NCI-H2227 (cell line): ENCODE data around the gene MIA3.
A peak's percentile ranks its signal among the peaks of the same experiment; 100 is the strongest.

ENCODE experiments used
- DNase-seq: peaks from one replicate; lab custom pipeline; 2025; ENCODE audit not compliant: unreplicated experiment; lab: John Stamatoyannopoulos, UW

Gene MIA3

DNA sequence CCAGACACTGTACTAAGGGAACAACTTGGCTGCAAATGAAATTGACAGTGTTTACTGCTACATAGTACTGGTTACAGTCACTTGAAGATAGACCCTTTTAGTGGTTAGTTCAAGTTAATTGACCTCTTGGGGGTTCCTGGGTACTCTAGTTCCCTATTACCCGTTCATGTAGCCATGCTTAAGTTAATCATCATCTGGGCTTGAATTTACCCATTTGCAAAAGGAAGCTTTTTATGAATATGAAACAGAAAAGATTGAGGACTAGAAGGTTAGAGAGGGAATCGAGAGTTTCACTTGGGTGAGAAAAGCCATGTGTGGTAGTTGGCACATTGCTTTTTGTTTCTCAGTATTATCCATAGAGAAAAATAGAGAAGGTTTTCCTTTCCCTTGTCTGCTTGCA lies 2.7 kb downstream of the MIA3 start:
- no peak for DNase-seq

GRCh38 chr1:222622765-222623164 lies 4.9 kb downstream of the MIA3 start:
- no peak for DNase-seq

GRCh38 chr1:222623458-222623857 lies 5.6 kb downstream of the MIA3 start:
- DNase-seq = no peak

- no peak for DNase-seq
Observed at GRCh38 chr1:222624214-222624613, 6.3 kb downstream of the MIA3 start.

DNA sequence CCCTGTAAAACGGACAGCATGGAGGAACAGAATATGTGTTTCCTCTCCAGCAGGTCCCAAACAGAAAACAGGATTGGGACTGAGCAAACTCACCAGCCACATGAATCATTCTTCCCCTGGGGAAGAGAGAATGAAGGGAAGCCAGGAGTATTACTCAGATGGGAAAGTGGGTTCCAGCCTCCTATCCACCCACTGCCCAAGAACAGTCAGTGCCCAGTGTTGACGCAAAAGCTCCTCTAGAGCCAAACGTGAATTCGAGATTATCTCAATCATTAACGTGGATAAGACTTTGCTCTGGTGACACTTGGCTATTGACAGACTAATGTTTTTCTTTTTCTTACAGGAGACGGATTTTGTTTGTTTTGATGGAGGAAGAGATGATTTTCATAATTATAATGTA lies 9.3 kb downstream of the MIA3 start:
- DNase-seq = no peak

GRCh38 chr1:222629921-222630535 lies 12.1 kb downstream of the MIA3 start:
- no peak for DNase-seq

- DNase-seq = no peak
Observed at GRCh38 chr1:222631611-222632208, 13.8 kb downstream of the MIA3 start.

DNA sequence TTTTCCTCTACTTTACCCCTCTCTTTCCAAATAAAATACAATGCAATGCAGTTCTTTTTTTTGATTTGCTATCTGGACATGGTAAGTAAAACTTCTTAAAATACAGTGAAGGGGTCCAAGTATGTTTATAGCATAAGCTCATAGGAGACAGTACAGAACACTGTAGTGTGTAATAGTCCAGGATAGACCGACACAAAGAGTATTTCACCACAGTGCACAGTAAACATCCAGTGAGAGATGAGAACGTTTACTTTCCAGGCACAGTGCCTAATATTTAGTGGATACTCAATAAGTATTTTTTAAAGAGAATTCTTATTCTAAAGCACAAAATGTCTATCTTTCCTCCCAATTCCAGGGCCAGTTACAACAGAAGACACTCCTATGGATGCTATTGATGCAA lies 14.9 kb downstream of the MIA3 start:
- no peak for DNase-seq

DNA sequence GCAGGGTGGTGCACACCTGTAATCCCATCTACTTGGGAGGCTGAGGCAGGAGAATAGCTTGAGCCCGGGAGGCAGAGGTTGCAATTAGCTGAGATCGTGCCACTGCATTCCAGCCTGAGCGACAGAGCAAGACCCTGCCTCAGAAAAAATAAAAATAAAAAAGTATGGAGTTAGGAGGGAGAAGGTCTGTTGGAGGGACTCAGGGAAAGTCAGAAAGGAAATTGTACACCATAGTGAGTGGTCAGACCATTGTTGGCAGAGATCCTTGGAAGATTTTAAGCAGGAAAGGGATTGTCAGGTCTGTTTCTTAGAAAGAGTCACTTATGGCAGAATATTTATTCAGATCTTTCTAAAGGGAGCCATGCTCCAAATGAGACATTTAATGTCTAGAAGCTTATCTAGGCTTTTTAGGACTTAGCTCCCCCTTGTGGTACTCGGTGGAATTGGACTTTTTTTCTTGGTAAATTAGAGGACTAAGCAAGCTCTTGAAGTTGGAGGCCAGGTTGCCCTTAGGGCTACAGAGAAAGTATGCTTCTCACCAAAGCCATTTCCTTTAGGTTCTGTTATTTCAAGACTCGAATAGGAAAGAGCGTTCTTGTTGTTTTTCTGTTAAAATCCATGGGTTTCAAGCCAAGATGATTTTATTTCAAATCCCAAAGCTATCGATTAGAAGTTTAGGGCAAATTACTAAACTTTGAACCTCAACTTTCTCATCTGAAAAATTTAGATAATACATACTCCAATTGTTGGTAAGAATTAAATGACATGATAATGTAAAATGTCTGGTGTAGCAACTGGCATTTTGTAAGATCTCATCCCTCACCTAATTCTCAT lies 16.5 kb downstream of the MIA3 start:
- peak; percentile 95 for DNase-seq

DNA sequence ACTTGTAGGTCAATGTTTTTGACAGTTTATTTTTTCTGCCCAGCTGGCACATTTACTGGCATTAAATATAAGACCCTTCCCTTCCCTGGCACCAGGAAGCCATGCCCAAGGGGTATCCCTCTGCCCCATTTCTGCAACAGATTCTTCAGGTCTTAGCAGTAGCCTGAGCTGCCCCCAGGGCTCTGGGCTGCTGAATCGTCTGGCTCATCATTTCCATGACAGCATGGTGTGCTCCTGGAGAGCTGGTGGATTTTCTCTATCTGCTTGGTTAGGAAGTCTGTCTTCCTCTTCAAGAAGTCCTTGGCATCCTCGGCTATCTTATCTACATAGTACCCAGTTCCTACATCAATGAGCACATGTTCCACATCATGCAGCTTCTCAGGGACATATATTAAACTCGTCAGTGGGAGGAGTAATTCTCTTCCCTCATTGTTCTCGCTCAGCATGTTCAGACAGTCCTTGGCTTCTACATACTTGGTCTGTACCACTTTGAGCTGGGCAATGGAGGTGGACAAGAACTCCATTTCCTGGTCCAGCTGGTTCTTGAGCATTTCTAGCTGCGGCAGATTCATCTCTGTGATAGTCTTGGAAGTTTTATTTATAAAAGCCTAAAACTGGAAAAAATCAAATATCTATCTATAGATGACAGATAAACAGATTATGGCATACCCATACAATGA lies 23.5 kb downstream of the MIA3 start:
- DNase-seq = peak; percentile 68

DNA sequence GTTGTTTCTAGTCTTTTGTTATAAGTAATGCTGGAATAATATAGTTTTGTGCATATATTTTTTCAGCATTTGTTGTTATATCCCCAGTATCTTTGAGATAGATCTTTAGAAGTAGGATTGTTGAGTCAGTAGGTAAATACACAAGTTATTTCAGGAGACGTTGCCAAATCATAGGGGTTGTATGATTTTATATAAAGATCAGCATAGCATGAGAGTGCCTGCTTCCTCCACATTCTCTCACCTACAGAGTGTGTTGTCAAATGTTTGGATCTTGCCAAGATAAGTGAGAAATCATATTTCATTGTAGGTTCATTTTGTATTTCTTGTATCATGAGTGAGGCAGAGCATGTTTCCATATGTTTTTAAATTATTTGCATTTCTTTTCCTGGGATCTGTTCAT lies 24.6 kb downstream of the MIA3 start:
- DNase-seq = no peak

DNA sequence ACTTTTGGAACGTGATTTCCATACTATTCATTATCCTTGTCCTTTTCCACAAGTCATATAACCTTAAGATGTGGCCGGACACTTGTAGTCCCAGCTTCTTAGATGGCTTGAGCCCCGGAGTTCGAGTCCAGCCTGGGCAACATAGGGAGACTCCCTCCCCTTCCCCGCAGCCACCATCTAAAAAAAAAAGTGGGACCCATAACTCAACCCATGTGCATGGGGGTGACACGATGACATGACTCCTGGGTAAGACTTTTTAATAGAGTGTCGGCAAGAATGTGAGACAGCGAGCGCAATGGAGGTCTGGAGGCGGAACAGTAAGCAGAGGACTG lies 25.7 kb downstream of the MIA3 start:
- peak; percentile 77 for DNase-seq

GRCh38 chr1:222643938-222644635 lies 26.2 kb downstream of the MIA3 start:
- DNase-seq = peak; percentile 99

DNA sequence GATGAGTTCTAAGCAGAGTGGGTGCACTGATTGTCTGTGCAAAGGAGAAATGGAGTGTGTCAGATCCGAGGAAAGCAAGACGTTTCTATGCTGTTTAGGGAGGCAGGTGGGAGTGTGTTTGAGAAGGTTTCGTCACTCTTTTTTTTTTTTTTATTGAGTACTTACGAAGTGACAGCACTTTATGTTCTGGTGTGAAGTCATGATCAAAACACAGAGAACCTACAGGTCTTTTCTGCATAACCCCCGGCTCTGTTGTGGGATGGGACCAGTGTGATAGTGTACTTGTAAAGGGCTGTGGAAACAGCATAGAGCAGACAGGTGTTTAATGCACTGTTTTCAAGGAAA lies 26.7 kb downstream of the MIA3 start:
- DNase-seq = no peak

GRCh38 chr1:222652676-222653075 lies 34.8 kb downstream of the MIA3 start:
- no peak for DNase-seq

DNA sequence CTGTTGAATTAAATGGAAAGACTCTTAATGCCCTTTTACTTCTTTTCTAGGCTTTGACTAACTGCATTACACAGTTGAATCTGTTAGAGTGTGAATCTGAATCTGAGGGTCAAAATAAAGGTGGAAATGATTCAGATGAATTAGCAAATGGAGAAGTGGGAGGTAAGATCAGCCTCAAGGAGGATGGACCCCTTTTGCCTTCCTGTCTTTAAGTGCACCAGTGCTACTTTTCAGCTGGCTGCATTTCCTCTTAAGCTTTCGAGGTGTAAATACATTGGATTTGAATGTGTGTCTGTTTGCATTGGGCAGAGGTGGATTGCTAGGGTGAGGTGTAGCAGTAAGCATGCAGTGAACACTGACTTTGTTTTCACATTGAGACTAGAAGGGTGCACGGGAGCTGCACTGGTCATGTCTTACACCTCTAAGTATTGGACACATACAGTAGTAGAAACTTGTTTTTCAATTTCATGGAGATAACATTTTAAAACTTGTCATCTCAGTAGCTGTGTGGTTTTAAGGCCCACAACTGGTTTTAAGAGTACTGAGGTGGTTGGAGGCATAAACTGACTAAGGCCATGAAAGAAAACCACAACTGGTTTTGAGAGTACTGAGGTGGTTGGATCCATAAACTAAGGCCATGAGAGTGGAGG lies 35.4 kb downstream of the MIA3 start:
- no peak for DNase-seq

GRCh38 chr1:222654849-222655248 lies 37.0 kb downstream of the MIA3 start:
- DNase-seq = no peak

DNA sequence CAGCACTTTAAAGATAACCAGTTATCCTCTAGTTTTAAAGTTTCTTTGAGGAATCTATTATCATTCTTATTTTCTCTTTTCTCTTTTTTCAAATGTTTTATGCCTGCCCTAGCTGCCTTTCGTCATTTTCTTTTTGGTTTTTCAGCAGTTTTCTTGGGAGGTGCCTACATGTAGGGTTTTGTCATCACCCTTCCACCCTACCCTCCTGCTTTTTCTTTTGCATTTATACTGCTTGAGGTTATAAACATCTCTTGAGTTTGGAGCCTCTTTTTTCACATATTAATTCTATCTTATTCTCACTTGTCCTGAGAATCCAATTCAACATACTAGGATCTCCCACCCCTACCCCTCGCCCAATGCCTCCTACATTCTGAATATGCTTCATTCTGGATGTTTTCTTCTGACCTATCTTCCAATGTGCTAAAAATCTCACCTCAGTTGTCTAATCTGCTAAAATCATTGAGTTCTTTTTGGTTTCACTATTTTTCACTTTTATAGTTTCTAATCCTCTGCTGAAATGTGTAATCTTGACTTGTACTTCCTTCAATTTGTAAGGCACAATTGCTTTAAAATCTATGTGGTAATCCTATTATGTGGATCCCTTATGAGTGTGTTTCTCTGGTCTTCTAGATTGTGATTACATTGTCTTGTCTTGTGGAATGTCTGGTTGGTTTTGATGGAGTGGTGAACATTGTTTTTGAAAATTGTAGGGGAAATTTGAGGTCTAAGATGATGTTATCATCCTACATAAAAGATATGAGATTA lies 38.7 kb downstream of the MIA3 start:
- DNase-seq = no peak

DNA sequence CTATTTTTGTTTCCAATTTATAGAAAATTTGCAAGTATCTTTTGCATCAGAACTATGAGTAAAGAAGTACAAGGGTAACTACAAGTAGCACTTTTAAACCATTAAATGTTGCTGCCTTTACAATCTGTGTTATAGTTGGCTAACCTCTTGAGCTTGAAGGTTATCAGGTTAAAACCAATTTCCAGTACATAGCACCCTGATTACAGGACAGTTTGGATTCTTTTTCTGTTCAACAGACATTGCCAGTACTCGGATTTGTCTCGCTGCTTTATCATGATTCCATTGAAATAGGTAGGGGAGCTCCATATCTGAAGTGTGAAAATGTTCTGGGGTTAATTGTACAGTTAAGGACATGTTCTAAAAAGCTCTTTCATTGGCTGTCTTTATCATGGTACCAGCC lies 40.0 kb downstream of the MIA3 start:
- DNase-seq = no peak

DNA sequence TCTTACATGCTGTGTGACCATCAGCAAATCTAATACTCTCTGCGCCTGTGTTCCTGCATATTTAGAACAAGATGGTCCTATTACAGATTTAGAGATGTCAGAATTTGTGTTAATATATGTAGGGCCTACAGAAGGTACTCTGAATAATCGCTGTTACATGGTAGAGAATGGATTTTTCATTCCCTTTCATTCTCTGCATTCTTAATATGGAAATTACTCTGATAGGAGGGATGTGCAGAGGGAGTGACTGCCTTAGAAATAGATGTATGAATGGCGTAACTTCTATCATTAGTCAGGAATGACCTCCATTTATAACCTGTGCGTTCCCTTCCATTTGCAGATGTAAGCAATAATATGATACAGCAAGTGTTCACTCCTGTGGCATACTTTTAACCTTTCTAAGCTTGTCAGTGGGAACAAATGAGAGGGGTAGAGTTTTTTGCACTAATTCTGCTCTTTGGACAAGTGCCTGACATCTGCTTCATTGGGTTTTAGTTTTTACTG lies 45.6 kb downstream of the MIA3 start:
- no peak for DNase-seq
